Spleen (tissue), 11 donors: ENCODE data around the gene STX8. TPM values are rescaled to one million over a fixed set of nuclear protein-coding genes. Genes with fewer than 3 reads are reported as not detected.

ENCODE experiments used
- DNase-seq: peaks from one replicate; pipeline ENCODE4 v3.0.0-alpha.2; 2020
- H3K27ac ChIP-seq, 8 donors: fragments of 200-600 bp; sonication (generic) in 7 of 8; 1 replicate in 4 of 8; 2 replicates in 4 of 8; pipeline versions ENCODE4 v1.5.0 to v1.8.0; 2016 to 2021; ENCODE audit warnings: inconsistent platforms in 4 of 8, mild to moderate bottlenecking in 4 of 8, moderate library complexity in 1 of 8
- H3K27me3 ChIP-seq, 7 donors: fragments of 200-600 bp; sonication (generic) in 6 of 7; replicated peaks in 1 of 7; 1 replicate in 4 of 7; 2 replicates in 3 of 7; pipeline versions ENCODE4 v1.5.0 to v1.8.0; 2016 to 2021; ENCODE audit warnings: inconsistent platforms in 3 of 7, mild to moderate bottlenecking in 1 of 7
- H3K36me3 ChIP-seq, 6 donors: fragments of 200-600 bp; sonication (generic) in 5 of 6; 1 replicate in 4 of 6; 2 replicates in 2 of 6; pipeline versions ENCODE4 v1.5.0 to v1.8.0; 2016 to 2021; ENCODE audit warnings: inconsistent platforms in 2 of 6
- H3K4me1 ChIP-seq, 6 donors: fragments of 200-600 bp; sonication (generic) in 5 of 6; 1 replicate in 3 of 6; 2 replicates in 3 of 6; pipeline versions ENCODE4 v1.5.0 to v1.8.0; 2016 to 2021; ENCODE audit warnings: inconsistent platforms in 3 of 6
- H3K4me3 ChIP-seq, 8 donors: fragments of 200-600 bp; sonication (generic) in 7 of 8; 1 replicate in 4 of 8; 2 replicates in 4 of 8; pipeline versions ENCODE4 v1.5.0 to v1.8.0; 2016 to 2021; ENCODE audit warnings: inconsistent platforms in 4 of 8, mild to moderate bottlenecking in 4 of 8, moderate library complexity in 2 of 8
- H3K9me3 ChIP-seq, 8 donors: fragments of 200-600 bp; sonication (generic) in 7 of 8; 1 replicate in 4 of 8; 2 replicates in 4 of 8; pipeline versions ENCODE4 v1.5.0 to v1.8.0; 2016 to 2021; ENCODE audit warnings: inconsistent platforms in 4 of 8
- CTCF ChIP-seq, 11 experiments: fragments of 200-600 bp in 7 of 11; fragments of 450-650 bp in 4 of 11; sonication (generic) in 4 of 11; IDR thresholded peaks in 8 of 11; conservative IDR thresholded peaks in 3 of 11; 1 replicate in 7 of 11; 2 replicates in 4 of 11; pipeline versions ENCODE4 v1.4.0 to v1.8.0; 2016 to 2021; ENCODE audit warnings: antibody characterized with exemption in 11 of 11, inconsistent platforms in 4 of 11, mild to moderate bottlenecking in 1 of 11
- POLR2A ChIP-seq, 3 donors: fragments of 450-650 bp; IDR thresholded peaks; one replicate each; pipeline ENCODE4 v1.5.1; 2017; ENCODE audit warnings: antibody characterized with exemption in 3 of 3, mild to moderate bottlenecking in 1 of 3
- POLR2AphosphoS5 ChIP-seq, 3 donors: sonication (generic); formaldehyde crosslinking; IDR thresholded peaks; one replicate each; pipeline ENCODE4 v1.5.1; 2017; ENCODE audit warnings: antibody characterized with exemption in 3 of 3
- WGBS, 5 donors: extraction: QIAGEN DNeasy Blood & Tissue Kit in 3 of 5; methylation state at CpG; one replicate each; pipeline versions ENCODE4 v1.1.5 to v1.1.7; 2013 to 2018; 5-methylcytosine and 5-hydroxymethylcytosine counted together
- intact Hi-C: fragments of 100-400 bp; cut with DNase I; formaldehyde crosslinking; loops from one replicate; pipeline ENCODE4 v1.15.0; 2023; ENCODE audit warnings: low total_unique reads
- polyA plus RNA-seq, 3 donors: library from polyadenylated mRNA; stranded (reverse); fragments of 200-250 nt; gene quantifications; one replicate each; pipeline ENCODE4 v1.2.1, GENCODE V29; 2013
- total RNA-seq, 7 donors: library from RNA; depleted of rRNA in 3 of 7; stranded (reverse); fragments of >200 nt in 3 of 7; fragmentation: NEBNext Ultra II Directional in 4 of 7; extraction: Animal tissue kit (Norgen Biotek cat#: 25700) in 4 of 7; gene quantifications; one replicate each; pipeline versions ENCODE4 v1.1.0 to v1.2.1, GENCODE V29; 2016 to 2021
- donor health status: healthy with polysubstance abuse.
- donor health status: DM: no; HTN: no; CAD: no; lungs with moderate emphysema.
- donor health status: DM: no; HTN: no; CAD: no.
- donor health status: Bipolar disorder and iron deficiency.
- donor health status: healthy.
- donor health status: DM: no; HTN: no; CAD: no.
- donor health status: DM: yes; HTN: yes; CAD: no.

Gene STX8
- total and polyA plus RNA-seq, 10 donors, result 37.3 to 59.8 (median 48.9) TPM

GRCh38 chr17:9273428-9274391 is 301.9 kb downstream of the STX8 start:
- Histone ChIP-seq H3K27ac (no peak overlapping the region), H3K9me3 (no peaks in the 10 kb centered on the region), H3K27me3 (no peaks in the 10 kb centered on the region), H3K4me1 (peaks cover 0 to 8% (median 0%) of the 10 kb centered on the region in 6 donors), H3K4me3 (no peak overlapping the region), H3K36me3 (peaks cover 0 to 9% (median 0%) of the 10 kb centered on the region in 6 donors)
- no peak for TF ChIP-seq POLR2AphosphoS5 (IDR thresholded peaks at IDR 0.05)
- TF ChIP-seq CTCF (IDR thresholded peaks at IDR 0.05 in 8 of 11, conservative IDR thresholded peaks at IDR 0.05 in 3 of 11), result no peak
- no peak for TF ChIP-seq POLR2A (IDR thresholded peaks at IDR 0.05)
- WGBS, 5 donors, result 81 to 89% (median 85%) methylated on average over 21 of the region's 21 CpGs
- intact Hi-C loops, result no loop called here
- no peak for DNase-seq

GRCh38 chr17:9272501-9273200 is 303.0 kb downstream of the STX8 start:
- 82 to 88% (median 85%) methylated on average over 22 of the region's 22 CpGs for WGBS, 5 donors

GRCh38 chr17:9271989-9272388 is 303.6 kb downstream of the STX8 start:
- H3K4me1 ChIP-seq, result peaks cover 0 to 8% (median 0%) of the 10 kb centered on the region in 6 donors
- H3K9me3 ChIP-seq, result no peaks in the 10 kb centered on the region
- H3K27ac ChIP-seq, result no peak overlapping the region
- 61 to 82% (median 71%) methylated on average over 7 to 8 of the region's 8 CpGs for WGBS, 5 donors
- intact Hi-C loops, result no loop called here
- H3K27me3 ChIP-seq, result no peaks in the 10 kb centered on the region
- no peak for TF ChIP-seq CTCF (IDR thresholded peaks at IDR 0.05 in 8 of 11, conservative IDR thresholded peaks at IDR 0.05 in 3 of 11)
- TF ChIP-seq POLR2AphosphoS5 (IDR thresholded peaks at IDR 0.05), result no peak
- no peak for TF ChIP-seq POLR2A (IDR thresholded peaks at IDR 0.05)
- H3K4me3 ChIP-seq, result no peak overlapping the region
- DNase-seq, result no peak
- H3K36me3 ChIP-seq, result peaks cover 0 to 20% (median 0%) of the 10 kb centered on the region in 6 donors

More at GRCh38 chr17:9272501-9273200, 303.0 kb downstream of the STX8 start:
- no peak for DNase-seq
- Histone ChIP-seq H3K27me3 (no peaks in the 10 kb centered on the region), H3K9me3 (no peaks in the 10 kb centered on the region), H3K4me3 (no peak overlapping the region), H3K4me1 (peaks cover 0 to 8% (median 0%) of the 10 kb centered on the region in 6 donors), H3K36me3 (peaks cover 0 to 15% (median 0%) of the 10 kb centered on the region in 6 donors), H3K27ac (no peak overlapping the region)
- TF ChIP-seq CTCF (IDR thresholded peaks at IDR 0.05 in 8 of 11, conservative IDR thresholded peaks at IDR 0.05 in 3 of 11) (no peak), POLR2A (IDR thresholded peaks at IDR 0.05) (no peak), POLR2AphosphoS5 (IDR thresholded peaks at IDR 0.05) (no peak)
- intact Hi-C loops, result no loop called here
